ENCODE data around the gene RGPD6.
"Not testable (repeated sequence)": the region's sequence is repeated elsewhere in the genome, so short reads cannot be mapped to it uniquely, and the experiment has no call there.

DNA sequence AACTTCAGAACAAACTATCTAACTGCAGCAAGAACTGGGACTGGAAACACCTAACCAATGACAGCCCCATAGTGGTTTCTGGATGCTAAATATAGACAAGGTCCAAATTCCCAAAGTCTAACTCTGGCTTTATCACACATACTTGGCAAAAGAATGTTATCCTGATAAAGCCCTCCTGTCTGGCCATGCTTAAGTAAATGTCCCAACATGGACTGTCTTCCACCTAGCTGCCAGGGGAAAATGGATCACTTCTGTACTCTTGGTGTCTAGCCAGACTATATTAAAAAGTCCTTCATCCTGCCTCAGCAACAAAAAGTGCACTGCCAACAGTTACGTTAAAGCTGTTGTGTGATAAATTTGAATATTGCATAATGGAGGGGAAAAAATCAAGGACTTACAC, 11.5 kb upstream of the RGPD6 start:
- not testable (repeated sequence) for TF ChIP-seq CTCF (IDR thresholded peaks at IDR 0.05; ENCODE audit: insufficient read depth, low read depth, low read length); EZH2 (IDR thresholded peaks at IDR 0.05; ENCODE audit: insufficient read depth, low read length)
